Sigmoid colon (tissue), 4 donors: ENCODE data around the gene EPB41L3.

ENCODE experiments used
- EP300 ChIP-seq, 4 donors: sonication (generic); formaldehyde crosslinking; IDR thresholded peaks; one replicate each; pipeline ENCODE4 v1.6.1; 2017; ENCODE audit warnings: antibody characterized with exemption in 4 of 4
- POLR2A ChIP-seq, 2 donors: fragments of 450-650 bp; IDR thresholded peaks; one replicate each; pipeline ENCODE4 v1.6.1; 2016; ENCODE audit warnings: antibody characterized with exemption in 2 of 2, mild to moderate bottlenecking in 2 of 2, moderate library complexity in 2 of 2
- TF ChIP-seq, protein P1 (sequence below), 4 experiments: fragments of 450-650 bp in 3 of 4; fragments of 200-600 bp in 1 of 4; IDR thresholded peaks; one replicate each; pipeline ENCODE4 v1.5.1; 2016 to 2019; ENCODE audit warnings: antibody characterized with exemption in 4 of 4, mild to moderate bottlenecking in 3 of 4, moderate library complexity in 2 of 4

DNA sequence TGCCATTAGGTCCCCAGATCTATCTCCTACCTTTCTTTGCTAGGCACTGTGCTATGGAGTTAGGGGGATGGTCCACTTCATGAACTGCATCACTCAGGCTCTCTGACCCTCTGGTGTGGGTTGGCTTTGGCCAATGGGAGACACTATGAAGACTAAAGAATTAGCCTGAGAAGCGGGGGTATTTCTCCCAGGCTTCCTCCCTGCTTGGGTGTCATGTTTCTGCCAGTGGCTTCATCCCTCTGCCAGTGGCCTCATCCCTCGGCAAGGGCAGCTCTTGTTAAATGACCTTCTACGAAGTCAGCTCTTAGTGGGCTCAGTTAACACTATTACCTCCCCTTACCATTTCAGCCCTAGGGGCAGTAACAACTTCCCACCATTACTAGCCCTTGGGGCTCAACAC is 41.9 kb upstream of the EPB41L3 start:
- TF ChIP-seq, protein P1, sequence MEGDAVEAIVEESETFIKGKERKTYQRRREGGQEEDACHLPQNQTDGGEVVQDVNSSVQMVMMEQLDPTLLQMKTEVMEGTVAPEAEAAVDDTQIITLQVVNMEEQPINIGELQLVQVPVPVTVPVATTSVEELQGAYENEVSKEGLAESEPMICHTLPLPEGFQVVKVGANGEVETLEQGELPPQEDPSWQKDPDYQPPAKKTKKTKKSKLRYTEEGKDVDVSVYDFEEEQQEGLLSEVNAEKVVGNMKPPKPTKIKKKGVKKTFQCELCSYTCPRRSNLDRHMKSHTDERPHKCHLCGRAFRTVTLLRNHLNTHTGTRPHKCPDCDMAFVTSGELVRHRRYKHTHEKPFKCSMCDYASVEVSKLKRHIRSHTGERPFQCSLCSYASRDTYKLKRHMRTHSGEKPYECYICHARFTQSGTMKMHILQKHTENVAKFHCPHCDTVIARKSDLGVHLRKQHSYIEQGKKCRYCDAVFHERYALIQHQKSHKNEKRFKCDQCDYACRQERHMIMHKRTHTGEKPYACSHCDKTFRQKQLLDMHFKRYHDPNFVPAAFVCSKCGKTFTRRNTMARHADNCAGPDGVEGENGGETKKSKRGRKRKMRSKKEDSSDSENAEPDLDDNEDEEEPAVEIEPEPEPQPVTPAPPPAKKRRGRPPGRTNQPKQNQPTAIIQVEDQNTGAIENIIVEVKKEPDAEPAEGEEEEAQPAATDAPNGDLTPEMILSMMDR (IDR thresholded peaks at IDR 0.05): no peak
- TF ChIP-seq POLR2A (IDR thresholded peaks at IDR 0.05): no peak
- TF ChIP-seq EP300 (IDR thresholded peaks at IDR 0.05): no peak
